ENCODE measurements around the gene KIF3B. TPM values are rescaled to one million over a fixed set of nuclear protein-coding genes. Genes with fewer than 3 reads are reported as not detected.
"Not testable (repeated sequence)": the region's sequence is repeated elsewhere in the genome, so short reads cannot be mapped to it uniquely, and the experiment has no call there.

The KIF3B gene
- total and polyA plus RNA-seq, 4 experiments from 2014 or later: 1.6 to 14.5 (median 9.7) TPM

DNA sequence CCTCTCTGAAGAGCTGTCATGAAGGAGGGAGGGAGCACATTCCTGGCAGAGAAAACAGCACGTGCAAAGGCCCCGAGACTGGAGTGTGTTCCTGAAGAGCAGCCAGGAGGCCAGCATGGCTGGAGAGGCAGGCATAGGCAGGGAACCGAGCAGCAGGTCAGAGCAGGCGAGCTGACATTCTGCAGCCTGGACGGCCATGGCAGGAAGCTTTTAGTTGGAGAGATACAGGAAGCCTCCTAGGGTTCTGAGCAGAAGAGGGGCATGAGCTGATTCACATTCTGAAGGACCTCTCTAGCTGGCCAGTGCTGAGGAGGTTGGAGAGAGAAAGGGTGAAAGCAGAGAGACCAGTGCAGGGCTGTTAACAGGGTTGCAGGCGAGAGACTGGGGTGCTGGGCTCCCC is 40.0 kb upstream of the KIF3B start:
- Mint-ChIP-seq H3K9me3 (no peaks in the 10 kb centered on the region), H3K27me3 (no peaks in the 10 kb centered on the region), H3K4me1 (peaks cover 10 to 25% (median 17%) of the 10 kb centered on the region in 4 donors), H3K27ac (peak overlapping the region in 3 of 7 donors; percentile 3 to 88 (median 57)), H3K36me3 (peaks cover 17 to 35% of the 10 kb centered on the region in 2 donors), H3K4me3 (no peak overlapping the region)
- intact Hi-C loops (cut with micrococcal nuclease): no loop called here
- H3K27ac ChIP-seq (ENCODE audit: low read depth, low read length): no peak overlapping the region
- H3K4me1 ChIP-seq (ENCODE audit: insufficient read depth, low read length): peaks cover 11% of the 10 kb centered on the region
- CTCF ChIA-PET (ENCODE audit: partially characterized antibody): no interaction called here
- H3K9me3 ChIP-seq (ENCODE audit: control insufficient read depth in 1 of 2, low read length in 2 of 2): no peaks in the 10 kb centered on the region
- no peaks in the 10 kb centered on the region for H3K27me3 ChIP-seq (ENCODE audit: insufficient read depth, low read length)
- POLR2A ChIA-PET (ENCODE audit: partially characterized antibody): no interaction called here
- DNase-seq: no peak
- no peak overlapping the region for H3K4me3 ChIP-seq (ENCODE audit: low read length in 2 of 2)
- peaks cover 24% of the 10 kb centered on the region for H3K36me3 ChIP-seq (ENCODE audit: insufficient read depth, low read length)

DNA sequence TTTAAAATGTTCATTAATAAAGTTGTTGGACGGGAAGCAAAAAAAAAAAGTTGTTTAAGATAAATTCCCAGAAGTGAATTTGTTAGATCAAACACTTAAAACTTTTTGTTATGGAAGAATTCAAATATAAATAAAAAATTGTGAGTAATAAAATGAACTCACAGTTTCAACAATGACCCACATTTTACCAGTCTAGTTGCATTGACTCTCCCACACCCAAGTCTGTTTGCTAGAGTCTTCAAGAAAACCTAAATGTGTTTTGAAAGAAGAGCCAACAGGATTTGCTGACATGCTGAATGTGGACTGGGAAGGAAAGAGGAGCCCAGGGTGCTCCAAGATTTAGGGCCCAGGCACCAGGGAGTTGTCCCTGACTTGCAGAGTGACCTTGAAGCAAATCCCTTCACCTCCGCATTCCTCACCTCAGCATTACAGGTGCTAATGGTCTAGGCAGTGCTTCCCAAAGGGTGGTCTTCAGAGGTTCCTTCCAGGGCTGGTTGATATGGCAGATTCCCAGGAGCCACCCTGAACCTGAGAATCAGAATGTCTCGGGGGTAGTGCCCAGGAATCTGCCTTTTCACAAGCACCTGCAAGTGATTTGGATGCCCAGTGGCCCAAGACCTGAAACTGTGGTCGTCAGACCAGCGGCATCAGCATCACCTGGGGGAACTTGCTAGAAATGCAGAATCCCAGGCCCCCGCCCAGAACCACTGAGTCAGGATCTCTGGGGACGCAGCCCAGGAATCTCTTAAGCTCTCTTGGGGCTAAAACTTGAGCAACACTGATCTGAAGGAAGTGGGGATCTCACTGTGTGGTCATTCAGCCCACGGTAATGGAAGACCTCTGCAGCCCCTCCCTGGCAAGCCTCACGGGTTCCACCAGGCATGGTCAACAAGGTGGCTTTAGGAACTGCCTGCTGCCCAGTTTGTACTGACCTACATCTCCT is 38.7 kb upstream of the KIF3B start:
- H3K36me3 ChIP-seq (ENCODE audit: insufficient read depth, low read length): peaks cover 17% of the 10 kb centered on the region
- H3K27me3 ChIP-seq (ENCODE audit: insufficient read depth, low read length): no peaks in the 10 kb centered on the region
- intact Hi-C loops (cut with micrococcal nuclease): no loop called here
- ChIA-PET CTCF (ENCODE audit: partially characterized antibody) (interaction anchor here (1.1 kb wide), 1 partner anchor 414 kb away, joined by 3 read pairs; no protein-coding TSS in a partner anchor), POLR2A (ENCODE audit: partially characterized antibody) (no interaction called here)
- H3K4me1 ChIP-seq (ENCODE audit: insufficient read depth, low read length): no peaks in the 10 kb centered on the region
- H3K27ac ChIP-seq (ENCODE audit: low read depth, low read length): no peak overlapping the region
- Mint-ChIP-seq H3K9me3 (no peaks in the 10 kb centered on the region), H3K27ac (no peak overlapping the region), H3K27me3 (no peaks in the 10 kb centered on the region), H3K4me3 (no peak overlapping the region), H3K4me1 (peaks cover 3 to 14% (median 6%) of the 10 kb centered on the region in 4 donors), H3K36me3 (peaks cover 10 to 25% of the 10 kb centered on the region in 2 donors)
- H3K9me3 ChIP-seq (ENCODE audit: control insufficient read depth in 1 of 2, low read length in 2 of 2): no peaks in the 10 kb centered on the region
- H3K4me3 ChIP-seq (ENCODE audit: low read length in 2 of 2): no peak overlapping the region
- no peak for DNase-seq

DNA sequence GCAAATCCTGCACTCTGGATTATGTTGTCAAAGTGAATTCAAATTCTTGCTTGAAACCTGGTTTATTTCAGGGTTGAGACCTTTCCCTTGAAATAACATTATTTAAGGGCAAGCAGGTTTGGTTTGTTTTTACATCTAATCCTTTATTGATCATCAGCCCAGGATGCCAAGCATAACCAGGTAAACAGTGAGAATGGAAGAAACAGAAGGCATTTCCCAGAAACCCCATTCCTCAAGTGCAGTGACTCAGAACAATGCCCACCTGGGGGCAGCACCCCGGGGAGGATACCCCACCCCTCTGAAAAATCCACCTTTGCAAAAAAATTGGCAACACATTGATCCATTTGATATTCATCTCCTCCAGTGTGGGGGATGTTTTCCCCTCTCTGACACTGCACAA is 37.2 kb upstream of the KIF3B start:
- Mint-ChIP-seq H3K4me1 (peaks cover 3 to 7% (median 5%) of the 10 kb centered on the region in 4 donors), H3K27me3 (no peaks in the 10 kb centered on the region), H3K36me3 (peaks cover 6 to 15% of the 10 kb centered on the region in 2 donors), H3K27ac (peak overlapping the region in 1 of 7 donors; percentile 36), H3K9me3 (no peaks in the 10 kb centered on the region), H3K4me3 (no peak overlapping the region)
- H3K4me3 ChIP-seq (ENCODE audit: low read length in 2 of 2): no peak overlapping the region
- CTCF ChIA-PET (ENCODE audit: partially characterized antibody): no interaction called here
- intact Hi-C loops (cut with micrococcal nuclease): no loop called here
- H3K36me3 ChIP-seq (ENCODE audit: insufficient read depth, low read length): peaks cover 4% of the 10 kb centered on the region
- no peak for DNase-seq
- H3K4me1 ChIP-seq (ENCODE audit: insufficient read depth, low read length): no peaks in the 10 kb centered on the region
- H3K27me3 ChIP-seq (ENCODE audit: insufficient read depth, low read length): no peaks in the 10 kb centered on the region
- no peak overlapping the region for H3K27ac ChIP-seq (ENCODE audit: low read depth, low read length)
- POLR2A ChIA-PET (ENCODE audit: partially characterized antibody): no interaction called here
- no peaks in the 10 kb centered on the region for H3K9me3 ChIP-seq (ENCODE audit: control insufficient read depth in 1 of 2, low read length in 2 of 2)

DNA sequence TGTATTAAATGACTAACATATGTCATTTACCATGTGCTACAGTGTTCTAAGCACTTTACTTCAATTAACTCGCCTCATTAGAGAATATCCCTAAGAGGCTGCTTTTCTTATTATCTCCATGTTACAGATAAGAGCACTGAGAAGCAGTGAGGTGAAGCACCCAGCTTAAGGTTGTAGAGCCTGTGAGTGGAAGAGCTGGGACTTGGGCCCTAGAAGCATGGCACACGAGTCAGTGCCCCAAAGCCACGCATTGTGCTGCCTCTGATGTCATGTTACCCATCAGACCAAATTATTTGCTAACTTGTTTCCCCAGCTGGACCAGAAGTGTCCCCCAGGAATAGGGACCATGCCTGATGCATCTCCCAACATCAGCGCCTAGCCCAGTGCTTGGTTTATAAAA is 35.6 kb upstream of the KIF3B start:
- Histone ChIP-seq H3K9me3 (ENCODE audit: control insufficient read depth in 1 of 2, low read length in 2 of 2) (no peaks in the 10 kb centered on the region), H3K4me3 (ENCODE audit: low read length in 2 of 2) (no peak overlapping the region), H3K27ac (ENCODE audit: low read depth, low read length) (no peak overlapping the region), H3K4me1 (ENCODE audit: insufficient read depth, low read length) (no peaks in the 10 kb centered on the region), H3K36me3 (ENCODE audit: insufficient read depth, low read length) (no peaks in the 10 kb centered on the region), H3K27me3 (ENCODE audit: insufficient read depth, low read length) (no peaks in the 10 kb centered on the region)
- no peaks in the 10 kb centered on the region for H3K9me3 Mint-ChIP-seq
- POLR2A ChIA-PET (ENCODE audit: partially characterized antibody): interaction anchor here (1.1 kb wide), 1 partner anchor 296 kb away, joined by 3 read pairs; no protein-coding TSS in a partner anchor
- intact Hi-C loops (cut with micrococcal nuclease): no loop called here
- DNase-seq: no peak
- H3K4me3 Mint-ChIP-seq: no peak overlapping the region
- no peak overlapping the region for H3K27ac Mint-ChIP-seq
- H3K36me3 Mint-ChIP-seq: peaks cover 0 to 6% of the 10 kb centered on the region in 2 donors
- CTCF ChIA-PET (ENCODE audit: partially characterized antibody): interaction anchor here (0.6 kb wide), 1 partner anchor 293 kb away, joined by 3 read pairs; no protein-coding TSS in a partner anchor
- peaks cover 0 to 3% (median 1%) of the 10 kb centered on the region in 4 donors for H3K4me1 Mint-ChIP-seq
- no peaks in the 10 kb centered on the region for H3K27me3 Mint-ChIP-seq

DNA sequence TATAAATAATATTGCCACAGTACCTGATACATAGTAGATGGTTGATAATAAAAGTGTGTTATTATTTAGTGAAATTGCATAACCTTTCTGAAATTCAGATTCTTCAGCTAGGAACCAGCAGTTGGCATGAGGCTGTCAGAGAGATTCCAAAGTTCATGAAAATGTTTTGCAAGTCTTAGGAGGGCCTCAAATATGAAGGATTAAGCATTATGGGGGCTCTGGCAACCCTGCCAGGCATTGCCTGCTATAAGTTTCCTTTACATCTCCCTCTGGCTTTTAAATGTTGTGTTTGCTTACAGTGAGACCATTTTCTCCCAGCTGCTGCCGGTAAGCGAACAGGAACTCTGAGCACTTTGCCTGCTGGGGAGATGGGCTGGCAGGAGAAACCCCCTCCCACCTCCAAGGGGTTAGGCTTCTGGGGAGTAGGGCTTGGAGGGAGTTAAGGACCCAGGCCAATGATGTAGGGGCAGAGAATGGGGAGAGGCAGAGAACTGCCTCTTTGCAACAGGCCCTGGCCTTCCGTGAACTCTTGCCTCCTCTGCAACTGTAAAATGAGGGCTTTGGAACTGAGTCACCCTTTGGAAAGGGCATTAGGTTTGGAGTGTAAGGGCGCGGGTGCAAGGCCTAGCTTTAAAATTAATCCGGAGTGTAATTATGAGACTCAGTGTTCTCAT is 33.2 kb upstream of the KIF3B start:
- H3K27me3 Mint-ChIP-seq: no peaks in the 10 kb centered on the region
- POLR2A ChIA-PET (ENCODE audit: partially characterized antibody): no interaction called here
- no peaks in the 10 kb centered on the region for H3K9me3 Mint-ChIP-seq
- peak overlapping the region in 1 of 7 donors; percentile 78 for H3K27ac Mint-ChIP-seq
- CTCF ChIA-PET (ENCODE audit: partially characterized antibody): no interaction called here
- H3K4me1 ChIP-seq (ENCODE audit: insufficient read depth, low read length): peaks cover 4% of the 10 kb centered on the region
- H3K27me3 ChIP-seq (ENCODE audit: insufficient read depth, low read length): no peaks in the 10 kb centered on the region
- H3K9me3 ChIP-seq (ENCODE audit: control insufficient read depth in 1 of 2, low read length in 2 of 2): no peaks in the 10 kb centered on the region
- H3K4me3 Mint-ChIP-seq: no peak overlapping the region
- intact Hi-C loops (cut with micrococcal nuclease): no loop called here
- no peak overlapping the region for H3K27ac ChIP-seq (ENCODE audit: low read depth, low read length)
- no peak overlapping the region for H3K4me3 ChIP-seq (ENCODE audit: low read length in 2 of 2)
- no peaks in the 10 kb centered on the region for H3K36me3 ChIP-seq (ENCODE audit: insufficient read depth, low read length)
- H3K4me1 Mint-ChIP-seq: peaks cover 4 to 8% (median 5%) of the 10 kb centered on the region in 4 donors
- DNase-seq: no peak
- H3K36me3 Mint-ChIP-seq: no peaks in the 10 kb centered on the region

DNA sequence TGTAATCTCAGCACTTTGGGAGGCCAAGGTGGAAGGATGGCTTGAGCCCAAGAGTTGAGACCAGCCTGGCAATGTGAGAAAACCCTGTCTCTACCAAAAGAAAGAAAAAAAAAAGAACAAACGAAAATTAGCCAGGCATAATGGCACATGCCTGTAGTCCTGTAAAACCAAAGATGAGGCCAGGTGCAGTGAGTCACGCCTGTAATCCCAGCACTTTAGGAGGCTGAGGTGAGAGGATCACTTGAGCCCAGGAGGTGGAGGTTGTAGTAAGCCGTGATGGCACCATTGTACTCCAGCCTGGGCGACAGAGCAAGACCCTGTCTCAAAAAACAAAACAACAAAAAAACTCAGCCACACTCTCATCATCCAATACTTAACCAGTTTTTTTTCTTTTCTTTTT is 32.5 kb upstream of the KIF3B start:
- CTCF ChIA-PET (ENCODE audit: partially characterized antibody): no interaction called here
- H3K4me3 ChIP-seq (ENCODE audit: low read length in 2 of 2): no peak overlapping the region
- no peaks in the 10 kb centered on the region for H3K27me3 ChIP-seq (ENCODE audit: insufficient read depth, low read length)
- intact Hi-C loops (cut with micrococcal nuclease): loop anchor here (5.0 kb wide), 1 partner anchor 38 kb away; the partner anchor contains the start of genes PLAGL2 and POFUT1
- no peaks in the 10 kb centered on the region for H3K36me3 Mint-ChIP-seq
- no peaks in the 10 kb centered on the region for H3K9me3 ChIP-seq (ENCODE audit: control insufficient read depth in 1 of 2, low read length in 2 of 2)
- H3K9me3 Mint-ChIP-seq: no peaks in the 10 kb centered on the region
- no peak overlapping the region for H3K4me3 Mint-ChIP-seq
- no peaks in the 10 kb centered on the region for H3K36me3 ChIP-seq (ENCODE audit: insufficient read depth, low read length)
- POLR2A ChIA-PET (ENCODE audit: partially characterized antibody): no interaction called here
- peaks cover 9% of the 10 kb centered on the region for H3K4me1 ChIP-seq (ENCODE audit: insufficient read depth, low read length)
- H3K27ac Mint-ChIP-seq: no peak overlapping the region
- H3K27me3 Mint-ChIP-seq: no peaks in the 10 kb centered on the region
- no peak overlapping the region for H3K27ac ChIP-seq (ENCODE audit: low read depth, low read length)
- H3K4me1 Mint-ChIP-seq: peaks cover 5 to 14% (median 8%) of the 10 kb centered on the region in 4 donors
- no peak for DNase-seq

DNA sequence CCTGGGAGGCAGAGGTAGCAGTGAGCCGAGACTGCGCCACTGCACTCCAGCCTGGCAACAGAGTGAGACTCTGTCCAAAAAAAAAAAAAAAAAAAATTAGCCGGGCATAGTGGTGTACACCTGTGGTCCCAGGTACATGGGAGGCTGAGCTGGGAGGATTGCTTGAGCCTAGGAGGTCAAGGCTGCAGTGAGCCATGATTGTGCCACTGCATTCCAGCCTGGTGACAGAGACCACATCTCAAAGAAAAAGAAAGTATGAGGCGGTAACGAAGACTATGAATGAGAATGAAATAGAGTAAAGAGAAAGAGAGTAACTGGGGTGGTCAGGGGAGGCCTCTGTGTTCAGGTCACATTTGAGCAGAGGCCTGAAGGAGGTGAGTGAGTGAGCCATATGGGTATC is 31.2 kb upstream of the KIF3B start:
- H3K4me3 Mint-ChIP-seq; H3K27me3 ChIP-seq (ENCODE audit: insufficient read depth, low read length); H3K27me3 Mint-ChIP-seq; H3K4me3 ChIP-seq (ENCODE audit: low read length in 2 of 2); CTCF ChIA-PET (ENCODE audit: partially characterized antibody); H3K4me1 ChIP-seq (ENCODE audit: insufficient read depth, low read length); POLR2A ChIA-PET (ENCODE audit: partially characterized antibody); H3K9me3 Mint-ChIP-seq; H3K27ac ChIP-seq (ENCODE audit: low read depth, low read length); H3K36me3 ChIP-seq (ENCODE audit: insufficient read depth, low read length); H3K9me3 ChIP-seq (ENCODE audit: control insufficient read depth in 1 of 2, low read length in 2 of 2); DNase-seq; H3K36me3 Mint-ChIP-seq: not testable (repeated sequence)
- intact Hi-C loops (cut with micrococcal nuclease): loop anchor here (5.0 kb wide), 1 partner anchor 39 kb away; the partner anchor contains the start of genes PLAGL2 and POFUT1
- Mint-ChIP-seq H3K4me1 (peaks cover 5 to 18% (median 9%) of the 10 kb centered on the region in 4 donors), H3K27ac (peak overlapping the region in 3 of 7 donors; percentile 39 to 77 (median 53))
